DMS153 treated with DMSO at 0.1 percent for 48 hours (cell line): ENCODE measurements around the gene AKR1B1.

Experiments used
- DNase-seq: peaks from one replicate; lab custom pipeline; 2025; ENCODE audit not compliant: unreplicated experiment; lab: John Stamatoyannopoulos, UW

Gene AKR1B1

DNA sequence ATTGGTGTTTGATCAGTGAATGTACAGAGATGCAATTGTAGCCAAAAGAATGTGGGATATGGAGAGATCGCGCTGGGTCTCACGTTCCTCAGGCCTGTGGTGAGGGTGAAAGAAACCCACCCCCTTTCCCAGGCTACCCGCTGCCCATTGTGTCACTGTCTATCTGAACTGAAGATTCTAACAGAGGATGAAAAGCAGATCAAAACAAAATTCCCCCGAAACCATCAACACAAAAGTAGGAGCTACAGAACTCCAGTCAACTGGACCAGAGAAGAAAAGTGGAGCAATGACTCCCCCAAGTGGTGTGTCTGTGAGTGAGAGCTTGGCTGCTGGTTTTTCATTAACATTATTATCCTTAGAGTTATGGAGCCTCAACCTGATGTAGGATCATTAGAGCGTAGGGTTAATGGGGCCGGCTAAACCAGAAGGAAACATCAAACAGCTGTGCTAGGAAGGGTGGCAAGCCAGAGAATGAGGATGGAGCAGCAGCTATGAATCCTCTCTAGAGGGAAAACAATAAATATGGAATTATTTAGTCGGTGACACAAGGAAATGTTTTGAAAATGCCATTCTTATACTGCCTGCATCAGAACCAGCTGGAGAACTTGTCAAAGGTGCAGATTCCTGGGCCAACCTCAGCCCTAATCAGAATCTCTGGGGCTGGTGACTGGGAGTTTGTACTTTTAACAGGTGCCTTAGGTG lies 38.3 kb downstream of the AKR1B1 start:
- peak; percentile 16 for DNase-seq

DNA sequence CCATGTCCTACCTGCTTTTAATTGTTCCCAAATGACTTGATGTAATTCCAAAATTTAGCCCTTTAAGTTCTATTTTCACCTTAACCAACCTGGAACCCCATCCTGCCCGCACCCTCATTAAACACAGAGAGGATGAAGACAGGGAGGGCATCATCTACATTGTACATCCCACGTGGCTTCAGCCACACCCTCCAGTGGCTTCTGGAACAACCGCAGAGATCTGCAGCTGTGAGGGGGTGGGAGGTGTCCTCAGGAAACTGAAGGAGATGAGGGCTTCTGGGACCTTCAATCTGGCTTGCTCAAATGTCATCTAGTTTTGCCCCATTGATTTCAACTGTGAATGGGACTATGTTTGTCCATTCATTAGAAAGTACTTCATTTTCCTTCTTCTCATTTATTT lies 39.0 kb downstream of the AKR1B1 start:
- no peak for DNase-seq

DNA sequence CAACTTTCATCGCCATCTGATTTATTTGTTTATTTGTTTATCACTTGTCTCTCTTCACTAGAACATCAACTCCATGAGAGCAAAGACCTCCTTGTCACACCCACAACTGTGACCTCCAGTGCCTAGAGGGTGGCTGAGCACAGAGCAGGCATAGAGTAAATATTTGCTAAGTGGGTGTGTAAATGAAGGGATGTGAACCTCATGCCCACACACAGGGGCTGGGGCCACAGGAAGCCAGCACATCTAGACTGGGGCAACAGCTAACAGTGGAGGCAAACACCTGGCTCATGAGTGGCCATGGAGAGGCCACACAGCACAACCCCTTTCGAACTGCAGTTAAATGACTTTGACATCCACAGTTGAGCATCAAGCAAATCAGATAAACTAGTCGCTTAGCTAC lies 39.8 kb downstream of the AKR1B1 start:
- DNase-seq, result no peak

DNA sequence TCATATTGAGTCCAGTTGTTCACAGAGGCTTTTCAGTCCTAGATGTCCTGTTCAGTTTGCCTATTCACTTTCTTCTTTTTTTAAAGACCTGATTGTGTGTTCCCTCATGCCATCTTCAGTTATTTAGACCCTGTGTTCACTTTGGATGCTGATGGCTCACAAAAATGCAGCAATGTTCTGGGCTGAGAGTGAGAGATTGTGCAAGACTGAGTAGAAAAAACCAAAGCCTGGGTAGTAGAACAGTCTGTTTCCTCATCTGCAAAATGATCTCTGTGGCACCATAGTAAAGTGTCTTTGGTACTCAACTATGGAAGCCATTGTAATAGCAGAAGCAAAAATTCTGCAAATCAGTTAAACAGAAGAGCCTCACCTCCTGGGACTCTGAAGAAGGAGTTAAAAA lies 43.2 kb downstream of the AKR1B1 start:
- no peak for DNase-seq

DNA sequence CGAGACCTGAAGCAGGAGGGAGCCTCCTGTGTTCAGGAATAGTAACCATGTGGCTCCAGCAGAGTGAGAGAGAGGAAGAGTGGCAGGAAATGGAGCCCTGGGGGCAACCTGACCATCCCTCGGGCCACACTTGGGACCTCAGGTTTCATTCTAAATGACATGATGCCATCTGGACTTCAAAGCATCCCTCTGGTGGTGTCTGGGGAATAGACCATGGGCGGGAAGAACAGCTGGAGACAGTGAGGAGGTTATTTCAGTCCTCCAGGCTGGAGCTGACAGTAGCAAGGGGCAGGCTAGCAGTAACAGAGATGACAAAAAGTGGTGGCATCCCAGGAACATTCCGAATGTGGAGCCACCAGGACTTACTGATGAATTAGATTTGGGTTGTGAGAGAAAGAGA lies 44.8 kb downstream of the AKR1B1 start:
- no peak for DNase-seq

DNA sequence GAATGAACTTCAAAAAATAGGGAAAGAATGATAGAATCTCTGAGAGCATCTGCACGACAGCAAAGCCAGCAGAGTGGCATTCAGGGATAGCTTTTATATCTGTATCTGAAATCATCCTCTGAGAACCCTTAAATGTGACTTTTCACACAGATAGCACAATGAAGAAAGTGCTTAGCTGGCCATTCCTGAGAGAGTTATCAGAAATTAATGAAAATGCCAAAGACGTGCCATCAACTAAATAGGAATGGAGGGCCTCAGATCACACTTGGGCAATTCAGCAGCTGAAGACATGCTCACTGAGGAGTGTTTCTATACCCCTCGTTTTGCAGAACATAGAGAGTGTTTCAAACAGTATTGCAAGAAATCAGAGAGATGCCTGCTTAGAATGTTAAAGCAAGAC lies 51.6 kb downstream of the AKR1B1 start:
- no peak for DNase-seq

DNA sequence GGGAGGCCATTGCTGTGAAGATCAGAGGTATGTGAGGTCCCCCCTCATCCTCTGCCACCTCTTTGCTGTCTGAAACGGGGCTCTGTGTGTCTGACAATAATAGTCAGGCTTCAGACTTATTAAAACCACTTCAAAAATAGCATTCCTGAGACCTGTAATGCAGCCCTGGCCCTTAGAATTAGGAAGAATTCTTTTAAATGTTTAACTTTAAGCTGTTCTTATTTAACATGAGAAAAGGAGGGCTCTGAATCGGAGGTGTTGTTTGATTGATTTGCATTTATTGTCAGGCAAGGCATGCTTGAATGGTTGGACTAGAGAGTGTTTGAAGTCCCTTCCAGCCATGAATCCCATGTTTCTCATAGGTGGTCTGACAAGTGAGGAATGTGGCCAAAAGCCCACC lies 52.5 kb downstream of the AKR1B1 start:
- no peak for DNase-seq

DNA sequence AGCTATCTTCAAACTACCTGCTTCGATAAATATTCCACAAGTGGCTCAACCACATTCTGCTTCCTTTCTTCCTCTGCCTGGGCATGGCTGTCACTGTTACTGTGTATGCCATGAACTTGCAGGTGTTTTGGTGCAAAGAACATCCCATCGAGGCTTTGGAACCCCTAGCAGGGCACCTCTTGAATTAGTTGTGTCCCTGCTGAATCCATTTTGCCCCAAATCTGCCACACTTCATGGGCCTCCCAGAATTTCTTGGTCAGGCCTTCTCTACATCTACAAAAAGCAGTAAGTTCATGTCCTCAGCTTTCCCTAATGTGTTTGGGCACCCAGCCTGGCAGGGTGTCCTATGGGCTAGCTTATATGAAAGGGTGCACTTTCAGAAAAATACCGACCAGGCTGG lies 53.6 kb downstream of the AKR1B1 start:
- DNase-seq, result no peak

DNA sequence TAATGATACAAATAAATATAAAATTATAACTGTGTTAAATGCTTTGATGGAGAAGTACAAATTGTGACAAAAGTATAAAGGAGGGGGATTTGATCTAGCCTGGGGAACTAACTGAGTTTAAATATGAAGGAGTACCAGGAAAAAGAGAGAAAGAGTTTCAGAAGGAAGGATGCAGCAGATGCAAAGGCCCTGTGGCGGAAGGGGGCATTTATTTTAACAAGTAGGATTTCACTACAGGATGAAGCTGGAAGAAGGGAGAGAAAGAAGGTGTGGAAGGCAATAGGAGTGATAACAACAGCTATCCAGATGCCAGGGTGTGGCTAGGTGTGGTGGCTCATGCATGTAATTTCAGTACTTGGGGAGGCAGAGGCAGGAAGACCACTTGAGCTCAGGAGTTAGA lies 55.8 kb downstream of the AKR1B1 start:
- DNase-seq, result no peak

DNA sequence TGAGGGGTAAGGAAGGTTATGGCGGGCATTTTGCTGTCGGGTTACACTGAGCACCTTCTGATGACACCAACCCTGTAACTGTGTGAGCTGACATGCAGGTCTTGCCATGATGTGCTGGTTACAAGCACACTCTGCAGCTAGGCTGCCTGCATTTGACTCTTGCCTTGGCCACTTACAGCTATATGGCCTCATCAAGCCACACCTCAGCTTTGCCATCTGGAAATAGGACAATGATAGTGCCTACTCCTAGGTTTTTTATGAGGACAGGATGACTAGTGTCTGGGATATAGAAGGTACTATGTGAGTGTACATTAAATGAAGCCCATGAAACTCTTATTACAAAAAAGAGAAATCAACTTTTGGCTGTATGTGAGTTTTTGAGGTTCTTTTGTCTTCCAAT lies 58.0 kb downstream of the AKR1B1 start:
- DNase-seq, result no peak

DNA sequence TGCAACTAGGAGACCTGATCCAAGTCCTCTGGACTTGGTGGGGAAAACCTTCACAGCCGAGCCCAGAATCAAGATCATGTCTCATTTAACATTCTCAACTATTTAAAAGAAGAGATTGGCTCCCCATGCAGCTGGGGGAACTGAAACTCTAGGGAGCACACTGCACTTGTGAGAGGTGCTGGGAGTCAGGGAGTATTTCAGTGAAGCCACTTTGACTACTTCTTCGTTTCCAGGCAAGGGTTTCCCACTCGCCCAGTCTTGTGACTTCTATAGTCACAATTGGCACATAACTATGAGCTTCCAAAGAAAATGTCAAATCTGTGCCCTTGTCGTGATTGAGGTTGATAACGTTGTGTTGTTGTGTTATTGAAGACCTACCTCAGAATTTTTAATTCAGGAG lies 62.9 kb downstream of the AKR1B1 start:
- DNase-seq, result no peak

DNA sequence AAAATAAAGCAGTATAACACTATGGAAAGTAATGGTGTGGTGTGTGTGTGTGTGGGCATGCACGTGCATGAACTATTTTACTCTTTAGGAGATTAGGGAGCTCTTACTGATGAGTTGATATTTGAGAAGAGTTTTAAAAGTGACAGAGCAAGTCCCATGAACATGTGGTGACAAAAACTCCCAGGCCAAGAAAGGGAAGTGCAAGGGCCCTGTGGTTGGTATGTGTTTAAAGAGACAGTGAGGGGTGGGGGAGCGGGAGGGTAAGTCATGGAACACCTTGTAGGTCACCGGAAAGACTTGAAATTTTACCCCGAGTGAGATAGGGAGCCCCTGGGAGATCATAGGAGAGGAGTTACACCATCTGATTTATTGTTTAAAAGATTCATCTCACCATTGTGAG lies 63.3 kb downstream of the AKR1B1 start:
- no peak for DNase-seq

DNA sequence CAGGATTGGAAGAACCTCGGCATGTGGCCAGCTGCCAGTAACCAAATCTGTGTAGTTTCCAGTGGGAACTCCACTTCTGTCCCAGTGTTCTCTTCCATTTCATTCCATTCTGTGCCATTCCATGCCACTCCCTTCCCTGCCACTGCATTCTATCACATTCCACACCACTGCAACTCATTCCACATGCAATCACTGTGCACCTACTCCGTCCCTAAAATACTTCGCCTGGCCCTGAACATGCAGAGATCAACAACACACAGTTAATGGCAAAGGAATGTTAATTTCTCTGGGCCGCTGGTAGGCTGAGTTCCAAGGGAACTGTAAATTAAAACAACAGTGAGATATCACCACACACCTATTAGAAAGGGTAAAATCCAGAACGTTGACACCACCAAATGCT lies 64.8 kb downstream of the AKR1B1 start:
- DNase-seq, result no peak
